Hepatocyte (in vitro differentiated cells): ENCODE measurements around the gene OR2W3.

Source experiments
- EZH2phosphoT487 ChIP-seq: fragments of 200-600 bp; sonication (generic); IDR thresholded peaks from one replicate; pipeline ENCODE4 v1.6.1; 2018; ENCODE audit warnings: antibody characterized with exemption, mild to moderate bottlenecking, low read depth, moderate library complexity; ENCODE audit not compliant: unreplicated experiment, severe bottlenecking
- TF ChIP-seq, protein P1 (sequence below): fragments of 200-600 bp; sonication (generic); IDR thresholded peaks from 2 replicates; pipeline ENCODE4 v1.5.1; 2016; ENCODE audit warnings: antibody characterized with exemption, mild to moderate bottlenecking; ENCODE audit not compliant: poor library complexity

DNA sequence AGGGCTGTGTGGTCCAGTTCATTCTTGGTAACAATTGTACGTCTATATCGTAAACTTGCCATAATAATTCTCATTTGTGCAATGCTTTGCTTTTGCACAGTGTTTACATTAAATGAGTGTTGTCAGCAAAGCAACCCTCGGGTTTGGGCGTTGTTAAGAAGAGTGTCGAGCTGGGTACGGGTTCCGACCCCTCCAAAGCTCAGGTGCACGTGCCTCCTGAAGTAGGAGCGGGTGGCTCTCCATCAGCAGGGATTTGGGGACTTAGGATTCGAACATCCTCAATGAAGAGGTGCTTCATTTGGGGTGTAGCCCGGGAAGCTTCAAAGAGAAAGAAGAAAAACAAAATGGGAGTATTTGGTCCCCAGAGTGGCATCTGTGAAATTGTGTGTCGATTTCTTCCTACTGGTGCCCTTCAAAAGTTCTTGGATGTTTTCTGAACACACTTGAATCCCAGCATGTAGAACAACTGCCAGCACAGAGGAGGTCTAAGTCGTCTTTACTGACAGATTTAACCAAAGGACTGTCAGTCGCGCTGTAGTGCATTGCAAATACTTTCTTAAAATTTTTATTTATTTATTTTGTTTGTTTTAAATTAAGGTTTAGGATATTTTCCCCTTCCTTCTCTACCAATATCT, 37.3 kb upstream of the OR2W3 start:
- TF ChIP-seq, protein P1, sequence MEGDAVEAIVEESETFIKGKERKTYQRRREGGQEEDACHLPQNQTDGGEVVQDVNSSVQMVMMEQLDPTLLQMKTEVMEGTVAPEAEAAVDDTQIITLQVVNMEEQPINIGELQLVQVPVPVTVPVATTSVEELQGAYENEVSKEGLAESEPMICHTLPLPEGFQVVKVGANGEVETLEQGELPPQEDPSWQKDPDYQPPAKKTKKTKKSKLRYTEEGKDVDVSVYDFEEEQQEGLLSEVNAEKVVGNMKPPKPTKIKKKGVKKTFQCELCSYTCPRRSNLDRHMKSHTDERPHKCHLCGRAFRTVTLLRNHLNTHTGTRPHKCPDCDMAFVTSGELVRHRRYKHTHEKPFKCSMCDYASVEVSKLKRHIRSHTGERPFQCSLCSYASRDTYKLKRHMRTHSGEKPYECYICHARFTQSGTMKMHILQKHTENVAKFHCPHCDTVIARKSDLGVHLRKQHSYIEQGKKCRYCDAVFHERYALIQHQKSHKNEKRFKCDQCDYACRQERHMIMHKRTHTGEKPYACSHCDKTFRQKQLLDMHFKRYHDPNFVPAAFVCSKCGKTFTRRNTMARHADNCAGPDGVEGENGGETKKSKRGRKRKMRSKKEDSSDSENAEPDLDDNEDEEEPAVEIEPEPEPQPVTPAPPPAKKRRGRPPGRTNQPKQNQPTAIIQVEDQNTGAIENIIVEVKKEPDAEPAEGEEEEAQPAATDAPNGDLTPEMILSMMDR: no peak
- TF ChIP-seq EZH2phosphoT487: no peak
